Type B pancreatic cell (in vitro differentiated cells): ENCODE results near the gene PNLDC1. TPM values are rescaled to one million over a fixed set of nuclear protein-coding genes. Genes with fewer than 3 reads are reported as not detected.
"Not testable (repeated sequence)": the region's sequence is repeated elsewhere in the genome, so short reads cannot be mapped to it uniquely, and the experiment has no call there.

Experiments used
- DNase-seq: peaks from one replicate; pipeline ENCODE4 v3.0.0; 2021; ENCODE audit warnings: mixed read lengths; ENCODE audit not compliant: unreplicated experiment; ENCODE audit errors: extremely low spot score
- H3K27ac Mint-ChIP-seq: 2 replicates; pipeline ENCODE4 v1.8.0; 2021; ENCODE audit warnings: mild to moderate bottlenecking, mixed read lengths
- H3K27me3 Mint-ChIP-seq: 2 replicates; pipeline ENCODE4 v1.8.0; 2021; ENCODE audit warnings: mixed read lengths
- H3K36me3 Mint-ChIP-seq: 2 replicates; pipeline ENCODE4 v1.8.0; 2021; ENCODE audit warnings: mixed read lengths
- H3K4me1 Mint-ChIP-seq: one replicate; pipeline ENCODE4 v1.8.0; 2021; ENCODE audit warnings: mixed read lengths; ENCODE audit not compliant: unreplicated experiment
- H3K4me3 Mint-ChIP-seq: 2 replicates; pipeline ENCODE4 v1.8.0; 2021; ENCODE audit warnings: mild to moderate bottlenecking, mixed read lengths
- H3K9me3 Mint-ChIP-seq: 2 replicates; pipeline ENCODE4 v1.8.0; 2021; ENCODE audit warnings: mixed read lengths
- total RNA-seq: library from RNA; stranded (reverse); gene quantifications from 2 replicates; pipeline ENCODE4 v1.2.1, GENCODE V29; 2021; ENCODE audit warnings: low replicate concordance
- TF ChIP-seq, protein P1 (sequence below): fragments of 200-600 bp; sonication (generic); conservative IDR thresholded peaks from 2 replicates; pipeline ENCODE4 v1.5.0; 2021; ENCODE audit warnings: antibody characterized with exemption, mild to moderate bottlenecking

PNLDC1 gene
- total RNA-seq, 1 donor from 2014 or later = 0.17 TPM

DNA sequence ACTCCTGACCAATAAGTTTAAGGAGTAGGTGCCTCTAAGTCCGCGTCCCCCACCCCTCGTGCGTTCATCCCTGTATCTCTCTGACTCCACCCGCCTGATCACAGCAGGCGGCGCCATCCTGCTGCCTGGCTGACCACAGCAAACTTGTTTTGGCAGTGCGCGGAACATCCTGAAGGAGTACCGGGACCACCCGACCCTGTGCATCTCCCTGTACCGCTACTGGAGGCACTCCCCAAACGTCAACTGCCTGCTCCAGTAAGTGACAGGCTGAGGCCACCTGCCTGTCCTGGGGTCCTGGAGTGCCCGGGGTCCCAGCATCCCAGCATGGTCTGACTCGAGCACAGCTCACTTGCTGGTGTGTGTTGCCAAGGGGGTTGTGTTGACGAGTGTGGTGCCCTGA, 19.0 kb downstream of the PNLDC1 start:
- Mint-ChIP-seq H3K9me3 (no peaks in the 10 kb centered on the region), H3K4me1 (no peaks in the 10 kb centered on the region), H3K27ac (no peak overlapping the region), H3K4me3 (no peak overlapping the region), H3K36me3 (no peaks in the 10 kb centered on the region), H3K27me3 (peaks cover 19% of the 10 kb centered on the region)
- TF ChIP-seq, protein P1, sequence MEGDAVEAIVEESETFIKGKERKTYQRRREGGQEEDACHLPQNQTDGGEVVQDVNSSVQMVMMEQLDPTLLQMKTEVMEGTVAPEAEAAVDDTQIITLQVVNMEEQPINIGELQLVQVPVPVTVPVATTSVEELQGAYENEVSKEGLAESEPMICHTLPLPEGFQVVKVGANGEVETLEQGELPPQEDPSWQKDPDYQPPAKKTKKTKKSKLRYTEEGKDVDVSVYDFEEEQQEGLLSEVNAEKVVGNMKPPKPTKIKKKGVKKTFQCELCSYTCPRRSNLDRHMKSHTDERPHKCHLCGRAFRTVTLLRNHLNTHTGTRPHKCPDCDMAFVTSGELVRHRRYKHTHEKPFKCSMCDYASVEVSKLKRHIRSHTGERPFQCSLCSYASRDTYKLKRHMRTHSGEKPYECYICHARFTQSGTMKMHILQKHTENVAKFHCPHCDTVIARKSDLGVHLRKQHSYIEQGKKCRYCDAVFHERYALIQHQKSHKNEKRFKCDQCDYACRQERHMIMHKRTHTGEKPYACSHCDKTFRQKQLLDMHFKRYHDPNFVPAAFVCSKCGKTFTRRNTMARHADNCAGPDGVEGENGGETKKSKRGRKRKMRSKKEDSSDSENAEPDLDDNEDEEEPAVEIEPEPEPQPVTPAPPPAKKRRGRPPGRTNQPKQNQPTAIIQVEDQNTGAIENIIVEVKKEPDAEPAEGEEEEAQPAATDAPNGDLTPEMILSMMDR = no peak
- no peak for DNase-seq

DNA sequence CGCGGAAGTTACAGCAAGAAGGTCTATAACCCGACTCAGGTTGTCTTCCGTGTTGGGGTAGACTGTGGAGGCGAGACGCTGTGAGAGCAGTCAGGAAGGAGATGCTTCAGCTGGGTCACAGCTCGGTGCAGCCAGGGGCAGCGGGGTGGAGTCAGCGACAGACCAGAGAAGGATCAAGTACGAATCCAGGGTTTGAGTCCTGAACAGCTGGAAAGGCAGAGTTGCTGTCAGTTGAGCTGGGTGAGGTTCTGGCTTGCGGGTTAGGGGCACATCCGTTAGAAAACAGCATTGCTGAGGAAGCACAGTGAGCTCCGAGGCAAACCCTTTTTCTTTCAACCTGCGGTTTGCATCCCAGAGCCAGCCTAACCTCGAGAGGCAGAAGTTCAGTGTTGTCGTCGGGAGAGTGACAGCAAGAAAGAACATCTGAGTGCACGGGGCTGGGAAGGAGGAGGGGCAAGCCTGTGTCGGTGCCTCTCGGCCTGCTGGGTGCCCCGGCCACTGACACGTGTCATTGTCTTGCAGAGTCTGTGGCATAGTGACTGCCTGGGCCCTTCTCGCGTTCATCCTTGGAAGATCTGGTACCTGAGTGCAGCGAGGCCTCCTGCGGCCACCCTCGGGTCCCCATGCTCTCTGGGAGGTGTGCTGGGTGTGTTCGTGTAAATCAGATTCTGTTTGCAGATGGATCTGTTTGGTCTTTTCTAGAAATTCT, 20.0 kb downstream of the PNLDC1 start:
- Mint-ChIP-seq H3K27me3 (peaks cover 19% of the 10 kb centered on the region), H3K9me3 (no peaks in the 10 kb centered on the region), H3K4me1 (no peaks in the 10 kb centered on the region), H3K36me3 (no peaks in the 10 kb centered on the region), H3K4me3 (no peak overlapping the region), H3K27ac (no peak overlapping the region)
- no peak for DNase-seq
- TF ChIP-seq, protein P1 = no peak

DNA sequence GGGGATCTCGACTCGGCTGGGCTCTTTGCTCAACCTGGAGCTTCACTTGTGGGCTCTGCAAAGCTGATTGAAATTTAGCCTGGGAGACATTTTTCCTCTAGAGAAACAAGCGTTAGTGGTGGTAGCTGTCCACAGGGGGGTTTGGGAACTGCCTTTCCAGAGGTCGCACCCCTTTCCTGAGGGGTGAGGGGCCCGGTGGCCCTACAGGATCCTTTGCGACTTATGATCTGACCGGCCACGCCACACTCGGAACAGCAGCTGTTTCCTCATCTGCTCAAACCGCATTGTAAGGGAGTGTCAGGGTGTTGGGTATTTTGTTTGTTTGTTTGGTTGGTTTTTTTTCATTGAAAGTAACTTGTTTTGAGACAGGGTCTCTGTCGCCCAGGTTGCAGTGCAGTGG, 21.0 kb downstream of the PNLDC1 start:
- peaks cover 19% of the 10 kb centered on the region for H3K27me3 Mint-ChIP-seq
- no peak for DNase-seq
- H3K9me3 Mint-ChIP-seq = no peaks in the 10 kb centered on the region
- no peaks in the 10 kb centered on the region for H3K4me1 Mint-ChIP-seq
- H3K36me3 Mint-ChIP-seq = no peaks in the 10 kb centered on the region
- no peak overlapping the region for H3K4me3 Mint-ChIP-seq
- TF ChIP-seq, protein P1 = no peak
- H3K27ac Mint-ChIP-seq = no peak overlapping the region

DNA sequence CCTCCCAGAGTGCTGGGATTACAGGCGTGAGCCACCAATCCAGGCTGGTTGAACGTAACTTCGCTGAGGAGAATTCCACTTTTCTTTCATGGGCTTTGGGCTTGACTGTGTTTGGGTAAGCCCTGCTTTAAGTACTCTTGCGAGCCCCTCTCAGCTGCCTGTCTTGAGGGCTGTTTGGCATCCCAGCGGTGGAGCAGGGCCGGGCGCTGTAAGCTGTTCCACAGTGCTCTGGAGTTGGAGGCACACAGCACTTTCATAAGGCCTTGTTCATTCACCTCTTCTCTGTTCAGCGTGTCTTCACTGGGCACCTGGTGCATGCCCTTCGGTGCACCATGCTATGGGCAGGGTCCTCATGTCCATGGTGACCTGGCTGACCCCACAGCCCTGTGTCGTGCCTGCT, 21.6 kb downstream of the PNLDC1 start:
- Mint-ChIP-seq H3K9me3 (no peaks in the 10 kb centered on the region), H3K4me1 (no peaks in the 10 kb centered on the region), H3K36me3 (no peaks in the 10 kb centered on the region), H3K27me3 (peaks cover 19% of the 10 kb centered on the region), H3K27ac (no peak overlapping the region), H3K4me3 (no peak overlapping the region)
- no peak for DNase-seq
- TF ChIP-seq, protein P1 = no peak

DNA sequence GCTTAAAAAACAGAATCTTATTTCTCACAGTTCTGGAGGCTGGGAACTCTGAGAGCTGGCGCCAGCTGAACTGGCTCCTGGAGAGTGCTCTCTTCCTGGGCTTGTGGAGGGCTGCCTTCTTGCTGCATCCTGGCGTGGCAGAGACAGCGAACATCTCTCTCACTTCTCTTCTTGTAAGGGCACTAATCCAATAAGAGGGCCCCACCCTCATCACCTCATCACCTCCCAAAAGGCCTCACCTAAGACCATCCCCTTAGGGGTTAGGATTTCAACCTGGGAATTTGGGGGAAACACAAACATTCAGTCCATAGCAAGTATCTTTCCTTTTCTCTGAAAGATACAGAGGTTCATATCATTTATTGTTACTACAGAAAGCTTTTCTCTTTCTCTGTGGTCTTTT, 23.9 kb downstream of the PNLDC1 start:
- Mint-ChIP-seq H3K27me3 (peaks cover 19% of the 10 kb centered on the region), H3K4me3 (no peak overlapping the region), H3K27ac (no peak overlapping the region), H3K9me3 (no peaks in the 10 kb centered on the region), H3K36me3 (no peaks in the 10 kb centered on the region), H3K4me1 (no peaks in the 10 kb centered on the region)
- TF ChIP-seq, protein P1 = no peak
- DNase-seq = no peak

DNA sequence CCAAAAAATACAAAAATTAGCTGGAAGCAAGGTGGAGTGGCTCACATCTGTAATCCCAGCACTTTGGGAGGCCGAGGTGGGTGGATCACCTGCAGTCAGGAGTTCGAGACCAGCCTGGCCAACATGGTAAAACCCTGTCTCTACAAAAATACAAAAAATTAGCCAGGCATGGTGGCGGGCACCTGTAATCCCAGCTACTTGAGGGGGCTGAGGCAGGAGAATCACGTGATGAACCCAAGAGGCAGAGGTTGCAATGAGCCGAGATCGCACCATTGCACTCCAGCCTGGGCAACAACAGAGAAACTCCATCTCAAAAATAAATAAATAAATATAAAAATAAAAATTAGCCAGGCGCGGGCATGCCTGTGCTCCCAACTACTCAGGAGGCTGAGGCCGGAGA, 24.6 kb downstream of the PNLDC1 start:
- H3K27me3 Mint-ChIP-seq = peaks cover 15% of the 10 kb centered on the region
- H3K9me3 Mint-ChIP-seq, H3K36me3 Mint-ChIP-seq, DNase-seq, H3K4me3 Mint-ChIP-seq, H3K27ac Mint-ChIP-seq, H3K4me1 Mint-ChIP-seq: not testable (repeated sequence)
